Measurements from ENCODE around the gene RPH3AL. TPM values are rescaled to one million over a fixed set of nuclear protein-coding genes. Genes with fewer than 3 reads are reported as not detected.

The RPH3AL gene
- total and polyA plus RNA-seq, 4 experiments from 2014 or later: 1.7 to 5.9 (median 4.0) TPM

DNA sequence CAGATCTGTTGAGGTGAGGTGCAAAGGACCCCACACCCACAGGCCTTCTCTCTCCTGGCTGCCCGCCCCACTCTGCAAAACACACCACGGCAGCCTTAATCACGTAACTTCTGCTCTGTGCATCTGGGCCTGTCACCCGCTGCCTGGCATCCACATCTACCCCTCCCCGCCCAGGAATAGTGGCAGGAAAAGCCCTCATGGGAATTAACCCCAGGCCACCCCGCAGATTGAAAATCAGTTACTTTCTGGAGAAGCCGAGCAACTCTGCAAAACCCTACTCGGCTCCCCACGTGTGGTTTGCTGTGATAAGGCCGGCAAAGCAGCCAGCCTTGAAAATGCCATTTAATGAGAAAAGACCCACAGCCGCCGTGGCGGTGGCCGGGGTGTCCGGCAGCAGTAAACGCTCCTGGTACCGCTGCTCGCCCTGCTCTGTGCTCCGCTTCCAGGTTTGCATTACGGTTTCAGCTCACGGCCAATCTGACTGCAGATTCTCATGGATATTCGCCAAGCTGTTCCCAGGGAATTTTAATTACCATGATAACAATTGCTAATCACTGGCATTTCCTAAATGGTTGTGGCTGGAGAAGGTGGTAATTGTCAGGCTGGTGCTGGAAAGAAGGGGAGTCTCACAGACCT, 93.1 kb downstream of the RPH3AL start:
- no peaks in the 10 kb centered on the region for H3K9me3 ChIP-seq (ENCODE audit: control insufficient read depth in 1 of 2, low read length in 2 of 2)
- intact Hi-C loops (cut with micrococcal nuclease): no loop called here
- Mint-ChIP-seq H3K36me3 (peaks cover 0 to 17% of the 10 kb centered on the region in 2 donors), H3K4me3 (no peak overlapping the region), H3K27ac (no peak overlapping the region), H3K4me1 (no peaks in the 10 kb centered on the region), H3K27me3 (no peaks in the 10 kb centered on the region), H3K9me3 (peaks cover 0 to 4% (median 0%) of the 10 kb centered on the region in 8 donors)
- H3K4me1 ChIP-seq (ENCODE audit: insufficient read depth, low read length): no peaks in the 10 kb centered on the region
- ChIA-PET POLR2A (ENCODE audit: partially characterized antibody) (no interaction called here), CTCF (ENCODE audit: partially characterized antibody) (no interaction called here)
- H3K36me3 ChIP-seq (ENCODE audit: insufficient read depth, low read length): no peaks in the 10 kb centered on the region
- no peak for DNase-seq
- H3K27me3 ChIP-seq (ENCODE audit: insufficient read depth, low read length): no peaks in the 10 kb centered on the region
- H3K27ac ChIP-seq (ENCODE audit: low read depth, low read length): no peak overlapping the region
- H3K4me3 ChIP-seq (ENCODE audit: low read length in 2 of 2): no peak overlapping the region

DNA sequence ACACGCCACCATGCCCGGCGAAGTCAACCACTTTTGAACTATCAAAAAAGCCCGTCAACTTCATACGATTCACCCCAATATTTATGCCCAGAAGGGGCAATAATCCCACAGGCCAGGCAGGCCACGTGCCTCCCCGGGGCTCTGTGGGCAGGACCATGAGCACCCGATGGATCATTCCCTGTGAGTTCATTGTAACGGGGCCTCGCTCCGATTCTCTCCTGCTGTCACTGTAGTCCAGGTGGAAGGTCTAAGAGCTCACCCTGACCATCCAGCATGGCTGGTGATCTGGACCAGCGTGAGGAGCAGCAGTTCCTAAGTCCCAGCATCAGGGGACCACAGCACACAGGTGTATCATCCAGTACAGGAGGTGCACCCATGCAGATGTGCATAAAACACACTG, 93.7 kb downstream of the RPH3AL start:
- no peak for DNase-seq
- POLR2A ChIA-PET (ENCODE audit: partially characterized antibody): no interaction called here
- intact Hi-C loops (cut with micrococcal nuclease): no loop called here

DNA sequence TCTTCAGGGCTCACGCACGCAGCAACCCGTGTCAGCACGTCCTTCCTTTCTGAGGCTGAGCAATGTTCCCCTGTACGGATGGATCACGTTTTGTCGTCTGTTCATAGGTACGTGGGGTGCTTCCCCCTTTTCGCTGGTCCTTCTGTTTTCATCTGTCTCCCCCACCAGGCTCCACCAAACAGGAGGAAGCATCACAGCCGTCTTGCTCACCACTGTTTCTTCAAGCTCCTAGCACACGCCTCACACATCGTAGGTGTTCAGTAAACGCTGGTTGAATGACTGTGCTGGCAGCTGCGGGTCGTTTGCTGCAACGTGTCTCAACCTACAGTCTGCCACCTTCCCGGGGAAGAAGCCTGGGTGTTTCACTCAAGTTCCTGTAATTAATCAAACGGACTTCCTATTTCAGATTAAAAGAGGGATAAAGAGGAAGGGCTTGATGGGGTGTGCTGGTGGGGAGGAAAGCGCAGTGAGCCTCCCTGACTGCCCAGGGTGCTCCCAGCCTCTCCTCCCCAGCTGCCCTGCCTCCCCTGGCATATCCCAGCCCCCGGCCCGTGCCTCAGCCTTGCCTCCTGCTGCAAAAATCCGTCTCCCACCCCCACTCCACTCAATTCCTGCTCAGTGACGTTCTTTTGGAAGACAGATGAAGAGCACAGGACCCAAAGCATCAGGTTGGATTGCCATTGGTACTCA, 94.4 kb downstream of the RPH3AL start:
- Mint-ChIP-seq H3K4me3 (no peak overlapping the region), H3K36me3 (peaks cover 0 to 13% of the 10 kb centered on the region in 2 donors), H3K4me1 (no peaks in the 10 kb centered on the region), H3K27me3 (no peaks in the 10 kb centered on the region), H3K9me3 (peaks cover 0 to 3% (median 0%) of the 10 kb centered on the region in 8 donors), H3K27ac (no peak overlapping the region)
- H3K27ac ChIP-seq (ENCODE audit: low read depth, low read length): no peak overlapping the region
- CTCF ChIA-PET (ENCODE audit: partially characterized antibody): no interaction called here
- DNase-seq: no peak
- POLR2A ChIA-PET (ENCODE audit: partially characterized antibody): no interaction called here
- no peaks in the 10 kb centered on the region for H3K27me3 ChIP-seq (ENCODE audit: insufficient read depth, low read length)
- no peak overlapping the region for H3K4me3 ChIP-seq (ENCODE audit: low read length in 2 of 2)
- no peaks in the 10 kb centered on the region for H3K36me3 ChIP-seq (ENCODE audit: insufficient read depth, low read length)
- H3K4me1 ChIP-seq (ENCODE audit: insufficient read depth, low read length): no peaks in the 10 kb centered on the region
- intact Hi-C loops (cut with micrococcal nuclease): no loop called here
- no peaks in the 10 kb centered on the region for H3K9me3 ChIP-seq (ENCODE audit: control insufficient read depth in 1 of 2, low read length in 2 of 2)

More for the DNA sequence above, 93.7 kb downstream of the RPH3AL start:
- Histone ChIP-seq H3K9me3 (ENCODE audit: control insufficient read depth in 1 of 2, low read length in 2 of 2) (no peaks in the 10 kb centered on the region), H3K4me3 (ENCODE audit: low read length in 2 of 2) (no peak overlapping the region), H3K36me3 (ENCODE audit: insufficient read depth, low read length) (no peaks in the 10 kb centered on the region), H3K4me1 (ENCODE audit: insufficient read depth, low read length) (no peaks in the 10 kb centered on the region), H3K27ac (ENCODE audit: low read depth, low read length) (no peak overlapping the region), H3K27me3 (ENCODE audit: insufficient read depth, low read length) (no peaks in the 10 kb centered on the region)
- Mint-ChIP-seq H3K4me1 (no peaks in the 10 kb centered on the region), H3K4me3 (no peak overlapping the region), H3K9me3 (peaks cover 0 to 3% (median 0%) of the 10 kb centered on the region in 8 donors), H3K36me3 (peaks cover 0 to 17% of the 10 kb centered on the region in 2 donors), H3K27ac (peak overlapping the region in 1 of 7 donors; percentile 15), H3K27me3 (no peaks in the 10 kb centered on the region)
- CTCF ChIA-PET (ENCODE audit: partially characterized antibody): no interaction called here

DNA sequence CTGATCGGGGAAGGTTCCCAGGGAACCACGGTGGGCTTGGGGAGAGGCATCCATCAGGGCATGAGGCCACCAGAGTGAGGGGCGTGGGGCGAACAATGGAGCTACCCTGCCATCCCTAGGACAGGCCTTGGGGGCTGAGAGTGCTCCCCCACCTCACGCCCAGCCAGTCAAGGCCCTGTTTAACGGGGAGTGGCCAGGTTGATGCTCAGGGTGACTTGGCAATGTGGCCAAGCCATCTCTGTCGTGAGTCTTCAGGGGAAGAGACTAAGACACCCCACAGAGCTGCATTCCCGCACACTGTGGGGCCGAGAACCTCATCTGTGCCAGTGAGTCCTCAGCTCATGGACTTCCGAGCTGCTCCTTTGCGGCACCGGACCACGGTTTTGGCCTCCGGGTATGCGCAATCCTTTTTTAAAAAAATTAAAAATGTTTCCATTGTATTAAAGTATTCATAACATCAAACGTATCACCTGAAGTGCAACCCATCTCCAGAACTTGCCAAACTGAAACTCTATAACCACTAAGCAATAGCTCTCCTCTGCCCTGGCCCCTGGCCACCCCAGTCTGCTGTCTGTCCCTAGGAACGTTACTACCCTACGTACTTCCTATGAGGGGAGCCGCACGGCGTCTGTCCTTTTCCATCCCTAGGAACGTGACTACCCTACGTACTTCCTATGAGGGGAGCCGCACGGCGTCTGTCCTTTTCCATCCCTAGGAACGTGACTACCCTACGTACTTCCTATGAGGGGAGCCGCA, 99.3 kb downstream of the RPH3AL start:
- no peak overlapping the region for H3K4me3 ChIP-seq (ENCODE audit: low read length in 2 of 2)
- H3K9me3 Mint-ChIP-seq: no peaks in the 10 kb centered on the region
- POLR2A ChIA-PET (ENCODE audit: partially characterized antibody): no interaction called here
- no peaks in the 10 kb centered on the region for H3K36me3 Mint-ChIP-seq
- H3K4me1 Mint-ChIP-seq: no peaks in the 10 kb centered on the region
- H3K4me3 Mint-ChIP-seq: no peak overlapping the region
- DNase-seq: no peak
- H3K27ac ChIP-seq (ENCODE audit: low read depth, low read length): no peak overlapping the region
- CTCF ChIA-PET (ENCODE audit: partially characterized antibody): no interaction called here
- H3K4me1 ChIP-seq (ENCODE audit: insufficient read depth, low read length): no peaks in the 10 kb centered on the region
- H3K9me3 ChIP-seq (ENCODE audit: control insufficient read depth in 1 of 2, low read length in 2 of 2): no peaks in the 10 kb centered on the region
- no peaks in the 10 kb centered on the region for H3K36me3 ChIP-seq (ENCODE audit: insufficient read depth, low read length)
- intact Hi-C loops (cut with micrococcal nuclease): no loop called here
- no peaks in the 10 kb centered on the region for H3K27me3 ChIP-seq (ENCODE audit: insufficient read depth, low read length)
- H3K27me3 Mint-ChIP-seq: no peaks in the 10 kb centered on the region
- no peak overlapping the region for H3K27ac Mint-ChIP-seq

DNA sequence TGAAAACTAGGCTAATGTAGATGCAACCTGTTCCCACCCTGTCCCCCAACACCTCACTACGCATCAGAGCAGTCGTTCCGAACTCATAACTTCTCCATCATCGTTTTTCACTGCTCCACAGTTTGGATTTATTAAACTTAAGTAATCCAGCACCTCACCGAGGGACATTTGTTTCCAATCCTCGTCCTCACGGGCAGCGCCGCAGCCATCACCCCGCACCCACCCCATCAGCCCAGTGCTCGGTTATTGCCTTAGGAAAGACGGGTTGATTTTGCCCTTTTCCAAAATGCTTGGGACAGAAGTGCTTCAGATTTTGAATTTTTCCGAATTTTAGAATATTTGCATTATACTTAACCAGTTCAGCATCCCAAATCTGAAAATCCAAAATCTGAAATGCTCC, 100.2 kb downstream of the RPH3AL start:
- no peak overlapping the region for H3K27ac Mint-ChIP-seq

DNA sequence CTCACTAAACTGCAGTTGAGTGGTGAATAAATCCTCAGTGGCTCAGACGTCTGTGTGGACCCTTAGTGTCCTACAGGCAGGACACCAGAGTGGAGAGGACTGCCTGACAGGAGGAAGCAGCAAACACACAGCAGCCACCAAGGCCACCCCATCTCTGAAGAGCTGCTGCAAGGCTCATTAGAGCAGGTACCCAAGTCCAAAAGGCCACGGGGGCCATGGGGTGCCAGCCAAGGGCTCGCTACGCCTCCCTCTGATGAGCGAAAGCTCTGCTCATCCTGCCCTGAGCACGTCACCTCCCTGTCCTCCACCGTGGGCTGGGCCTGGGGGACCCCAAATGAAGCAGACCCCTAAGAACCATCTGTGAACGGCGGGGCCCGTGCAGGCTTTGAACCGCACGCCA, 101.1 kb downstream of the RPH3AL start:
- H3K4me3 ChIP-seq (ENCODE audit: low read length in 2 of 2): no peak overlapping the region
- Mint-ChIP-seq H3K4me3 (no peak overlapping the region), H3K9me3 (no peaks in the 10 kb centered on the region), H3K27ac (no peak overlapping the region), H3K36me3 (no peaks in the 10 kb centered on the region), H3K27me3 (no peaks in the 10 kb centered on the region), H3K4me1 (no peaks in the 10 kb centered on the region)
- H3K27me3 ChIP-seq (ENCODE audit: insufficient read depth, low read length): no peaks in the 10 kb centered on the region
- CTCF ChIA-PET (ENCODE audit: partially characterized antibody): no interaction called here
- POLR2A ChIA-PET (ENCODE audit: partially characterized antibody): no interaction called here
- H3K4me1 ChIP-seq (ENCODE audit: insufficient read depth, low read length): no peaks in the 10 kb centered on the region
- no peaks in the 10 kb centered on the region for H3K9me3 ChIP-seq (ENCODE audit: control insufficient read depth in 1 of 2, low read length in 2 of 2)
- H3K36me3 ChIP-seq (ENCODE audit: insufficient read depth, low read length): no peaks in the 10 kb centered on the region
- intact Hi-C loops (cut with micrococcal nuclease): no loop called here
- no peak for DNase-seq
- H3K27ac ChIP-seq (ENCODE audit: low read depth, low read length): no peak overlapping the region

More for the DNA sequence above, 100.2 kb downstream of the RPH3AL start:
- DNase-seq: no peak
- Mint-ChIP-seq H3K4me1 (no peaks in the 10 kb centered on the region), H3K36me3 (no peaks in the 10 kb centered on the region), H3K4me3 (no peak overlapping the region), H3K9me3 (no peaks in the 10 kb centered on the region), H3K27me3 (no peaks in the 10 kb centered on the region)
- H3K27me3 ChIP-seq (ENCODE audit: insufficient read depth, low read length): no peaks in the 10 kb centered on the region
- no peak overlapping the region for H3K4me3 ChIP-seq (ENCODE audit: low read length in 2 of 2)
- intact Hi-C loops (cut with micrococcal nuclease): no loop called here
- no peak overlapping the region for H3K27ac ChIP-seq (ENCODE audit: low read depth, low read length)
- no peaks in the 10 kb centered on the region for H3K36me3 ChIP-seq (ENCODE audit: insufficient read depth, low read length)
- ChIA-PET CTCF (ENCODE audit: partially characterized antibody) (no interaction called here), POLR2A (ENCODE audit: partially characterized antibody) (no interaction called here)
- H3K4me1 ChIP-seq (ENCODE audit: insufficient read depth, low read length): no peaks in the 10 kb centered on the region
- H3K9me3 ChIP-seq (ENCODE audit: control insufficient read depth in 1 of 2, low read length in 2 of 2): no peaks in the 10 kb centered on the region

DNA sequence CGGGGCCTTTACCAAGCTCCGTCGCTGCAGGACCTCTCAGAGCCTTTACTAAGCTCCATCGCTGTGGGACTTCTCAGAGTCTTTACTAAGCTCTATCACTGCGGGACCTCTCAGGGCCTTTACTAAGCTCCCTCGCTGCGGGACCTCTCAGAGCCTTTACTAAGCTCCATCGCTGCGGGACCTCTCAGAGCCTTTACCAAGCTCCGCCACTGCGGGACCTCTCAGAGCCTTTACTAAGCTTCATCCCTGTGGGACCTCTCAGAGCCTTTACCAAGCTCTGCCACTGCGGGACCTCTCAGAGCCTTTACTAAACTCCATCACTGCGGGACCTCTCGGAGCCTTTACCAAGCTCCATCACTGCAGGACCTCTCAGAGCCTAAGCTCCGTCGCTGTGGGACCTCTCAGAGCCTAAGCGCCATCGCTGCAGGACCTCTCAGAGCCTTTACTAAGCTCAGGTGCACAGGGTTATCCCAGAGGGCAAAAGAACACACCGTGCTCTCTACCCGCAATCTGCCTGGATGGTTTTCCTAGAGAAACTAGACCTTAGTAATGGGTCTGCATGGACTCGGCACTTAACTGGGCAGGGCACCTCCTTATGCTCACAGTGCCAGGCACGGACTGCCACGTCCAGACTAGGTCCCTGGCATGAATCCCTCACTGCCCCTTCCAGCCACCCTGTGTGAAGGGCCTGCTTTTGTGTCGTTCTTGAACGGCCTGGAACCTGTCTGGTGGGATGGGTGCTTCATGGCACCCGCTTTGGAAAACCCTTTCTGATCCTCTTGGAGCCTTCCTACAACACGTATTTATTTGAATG, 101.9 kb downstream of the RPH3AL start:
- Mint-ChIP-seq H3K4me3 (no peak overlapping the region), H3K9me3 (no peaks in the 10 kb centered on the region), H3K4me1 (no peaks in the 10 kb centered on the region), H3K36me3 (no peaks in the 10 kb centered on the region), H3K27ac (no peak overlapping the region), H3K27me3 (no peaks in the 10 kb centered on the region)
- CTCF ChIA-PET (ENCODE audit: partially characterized antibody): no interaction called here
- H3K27me3 ChIP-seq (ENCODE audit: insufficient read depth, low read length): no peaks in the 10 kb centered on the region
- H3K4me1 ChIP-seq (ENCODE audit: insufficient read depth, low read length): no peaks in the 10 kb centered on the region
- no peaks in the 10 kb centered on the region for H3K9me3 ChIP-seq (ENCODE audit: control insufficient read depth in 1 of 2, low read length in 2 of 2)
- no peak overlapping the region for H3K27ac ChIP-seq (ENCODE audit: low read depth, low read length)
- POLR2A ChIA-PET (ENCODE audit: partially characterized antibody): no interaction called here
- intact Hi-C loops (cut with micrococcal nuclease): no loop called here
- no peaks in the 10 kb centered on the region for H3K36me3 ChIP-seq (ENCODE audit: insufficient read depth, low read length)
- H3K4me3 ChIP-seq (ENCODE audit: low read length in 2 of 2): no peak overlapping the region
- no peak for DNase-seq

Measured in CD4-positive, alpha-beta memory T cell (primary cell).